Tibial nerve (tissue), 3 donors: Measurements from ENCODE around the gene AIG1.

Experiments used
- CTCF ChIP-seq, 5 experiments: fragments of 200-600 bp in 3 of 5; fragments of 450-650 bp in 2 of 5; sonication (generic) in 3 of 5; IDR thresholded peaks; one replicate each; pipeline ENCODE4 v1.5.1; 2016 to 2019; ENCODE audit warnings: antibody characterized with exemption in 5 of 5, mild to moderate bottlenecking in 3 of 5, moderate library complexity in 2 of 5
- POLR2A ChIP-seq, 2 donors: fragments of 450-650 bp; IDR thresholded peaks; one replicate each; pipeline ENCODE4 v1.6.1; 2017; ENCODE audit warnings: antibody characterized with exemption in 2 of 2, mild to moderate bottlenecking in 2 of 2, moderate library complexity in 2 of 2

DNA sequence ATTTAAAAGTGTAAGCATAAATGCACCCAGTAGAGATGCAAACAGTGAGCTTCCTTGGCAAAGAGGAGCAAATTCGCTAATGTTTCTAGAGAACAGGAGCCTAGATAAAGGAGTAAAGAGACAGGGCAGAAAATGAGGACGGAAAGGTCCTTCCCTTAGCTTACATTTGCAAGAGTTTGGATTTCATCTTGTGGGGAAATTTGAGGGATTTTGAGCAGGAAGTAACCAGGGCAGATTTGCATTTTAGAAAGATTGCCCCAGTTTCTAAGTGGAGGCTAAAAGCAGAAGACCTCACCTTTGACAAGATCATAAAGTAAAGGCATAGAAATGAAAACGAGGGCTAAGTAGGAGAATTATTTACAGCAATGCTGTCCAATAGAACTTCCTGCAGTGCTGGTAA lies 309.3 kb downstream of the AIG1 start:
- no peak for TF ChIP-seq CTCF (IDR thresholded peaks at IDR 0.05)
- TF ChIP-seq POLR2A (IDR thresholded peaks at IDR 0.05) = no peak
